Renal cortex interstitium (tissue), 11 donors: ENCODE measurements around the gene CCDC169. TPM values are rescaled to one million over a fixed set of nuclear protein-coding genes. Genes with fewer than 3 reads are reported as not detected.
"Not testable (repeated sequence)": the region's sequence is repeated elsewhere in the genome, so short reads cannot be mapped to it uniquely, and the experiment has no call there.

Experiments used
- DNase-seq, 11 donors: peaks; one replicate each; pipeline ENCODE4 v3.0.0-alpha.2; 2013; ENCODE audit warnings: low read depth in 9 of 11, low spot score in 4 of 11; ENCODE audit errors: extremely low read depth in 1 of 11
- polyA plus RNA-seq, 3 donors: library from polyadenylated mRNA; unstranded; fragments of 120-200 nt; gene quantifications; one replicate each; pipeline ENCODE4 v1.2.1, GENCODE V29; 2013; ENCODE audit not compliant: insufficient read length in 3 of 3

Gene CCDC169
- polyA plus RNA-seq, 3 donors = 5.5 to 6.9 (median 5.9) TPM

GRCh38 chr13:36324881-36325280, 27.3 kb upstream of the CCDC169 start:
- not testable (repeated sequence) for DNase-seq

- DNase-seq = no peak
Observed at GRCh38 chr13:36323951-36324566, 26.4 kb upstream of the CCDC169 start.

- no peak for DNase-seq
Observed at GRCh38 chr13:36323408-36323807, 25.8 kb upstream of the CCDC169 start.

GRCh38 chr13:36319793-36320192, 22.2 kb upstream of the CCDC169 start:
- DNase-seq = not testable (repeated sequence)

- DNase-seq = no peak
Observed at GRCh38 chr13:36313047-36313969, 15.7 kb upstream of the CCDC169 start.

- no peak for DNase-seq
Observed at GRCh38 chr13:36310417-36311108, 12.9 kb upstream of the CCDC169 start.

GRCh38 chr13:36302289-36302688, 4.7 kb upstream of the CCDC169 start:
- no peak for DNase-seq

- DNase-seq = not testable (repeated sequence)
Observed at GRCh38 chr13:36299469-36299868, 1.9 kb upstream of the CCDC169 start.

- no peak for DNase-seq
Observed at GRCh38 chr13:36298535-36299068, 988 bp upstream of the CCDC169 start.

- no peak for DNase-seq
Observed at GRCh38 chr13:36294096-36294495, 3.5 kb downstream of the CCDC169 start.

GRCh38 chr13:36293497-36293896, 4.1 kb downstream of the CCDC169 start:
- no peak for DNase-seq

- no peak for DNase-seq
Observed at GRCh38 chr13:36288794-36289391, 8.7 kb downstream of the CCDC169 start.

- no peak for DNase-seq
Observed at GRCh38 chr13:36286006-36286405, 11.6 kb downstream of the CCDC169 start.

GRCh38 chr13:36282821-36283432, 14.7 kb downstream of the CCDC169 start:
- DNase-seq = peak in 7 of 11 donors; percentile 6 to 31 (median 23)

- DNase-seq = peak in 10 of 11 donors; percentile 15 to 62 (median 44)
Observed at GRCh38 chr13:36275190-36276002, 22.2 kb downstream of the CCDC169 start.

- no peak for DNase-seq
Observed at GRCh38 chr13:36273431-36273830, 24.2 kb downstream of the CCDC169 start.

GRCh38 chr13:36261976-36262375, 35.6 kb downstream of the CCDC169 start:
- DNase-seq = no peak

- DNase-seq = no peak
Observed at GRCh38 chr13:36261011-36261410, 36.6 kb downstream of the CCDC169 start.
